ENCODE results near the gene TJAP1. TPM values are rescaled to one million over a fixed set of nuclear protein-coding genes. Genes with fewer than 3 reads are reported as not detected.

TJAP1 gene
- polyA plus RNA-seq, 2 of the 4 experiments (the other 2 are of a cell fraction): 13.1 to 15.7 TPM

GRCh38 chr6:43476746-43477145 is 624 bp upstream of the TJAP1 start:
- Histone ChIP-seq H3K9me3 (no peaks in the 10 kb centered on the region), H3K4me1 (peaks cover 20% of the 10 kb centered on the region; the same call in 2 of the 3 replicates), H3K27ac (peak overlapping the region; percentile 84 to 98), H3K4me3 (peak overlapping the region; percentile 83), H3K4me2 (peak overlapping the region; percentile 100)
- TF ChIP-seq FOSB (CRISPR knock-in tag; IDR thresholded peaks at IDR 0.05): no peak
- no peak for TF ChIP-seq HEYL (CRISPR knock-in tag; IDR thresholded peaks at IDR 0.05)
- no peak for TF ChIP-seq MAZ (IDR thresholded peaks at IDR 0.05; ENCODE audit: borderline replicate concordance, low read depth, low read length)
- TF ChIP-seq ZFP36 (IDR thresholded peaks at IDR 0.05; ENCODE audit: borderline replicate concordance, partially characterized antibody): no peak
- TF ChIP-seq HDAC2 (IDR thresholded peaks at IDR 0.05): no peak
- TF ChIP-seq EHF (CRISPR knock-in tag; IDR thresholded peaks at IDR 0.05): no peak
- TF ChIP-seq MAX (IDR thresholded peaks at IDR 0.05): no peak
- TF ChIP-seq SMC3 (IDR thresholded peaks at IDR 0.05): no peak
- TF ChIP-seq CHD4 (IDR thresholded peaks at IDR 0.05; ENCODE audit: borderline replicate concordance): no peak
- TF ChIP-seq EP300 (IDR thresholded peaks at IDR 0.05): no peak
- TF ChIP-seq RNF2 (IDR thresholded peaks at IDR 0.05; ENCODE audit: borderline replicate concordance, low read depth): no peak
- TF ChIP-seq HOXA7 (CRISPR knock-in tag; IDR thresholded peaks at IDR 0.05): no peak
- TF ChIP-seq CBX8 (IDR thresholded peaks at IDR 0.05): no peak
- TF ChIP-seq REST (IDR thresholded peaks at IDR 0.05): no peak
- no peak for TF ChIP-seq CHD2 (IDR thresholded peaks at IDR 0.05; ENCODE audit: low read length, partially characterized antibody)
- TF ChIP-seq NR3C1 (IDR thresholded peaks at IDR 0.05): no peak
- no peak for TF ChIP-seq E2F6 (IDR thresholded peaks at IDR 0.05; ENCODE audit: borderline replicate concordance, low read depth)
- TF ChIP-seq TP53 (CRISPR knock-in tag; IDR thresholded peaks at IDR 0.05): no peak
- ChIA-PET CTCF (interaction anchor here (1.7 kb wide), 1 partner anchor 29 kb away, joined by 3 read pairs; no protein-coding TSS in a partner anchor), POLR2A (interaction anchor here (0.7 to 1.2 kb wide), 4 partner anchors 10 to 528 kb away, joined by 3 to 5 read pairs (median 4); partner anchors contain the start of gene ABCC10)
- DNase-seq (ENCODE audit: low read depth in 1 of 2, low spot score in 1 of 2) (no peak), ATAC-seq (peak; percentile 45 to 69; a peak in 4 of 6 replicates), FAIRE-seq (no peak)
- 47% methylated on average over 2 of the region's 2 CpGs for WGBS (ENCODE audit: missing lambda C conversion rate)

- peak overlapping the region; percentile 100 for H3K4me2 ChIP-seq
- ATAC-seq: no peak
- ChIA-PET POLR2A (interaction anchor here (0.5 to 1.2 kb wide), 5 partner anchors 9 to 695 kb away, joined by 3 to 5 read pairs (median 3); partner anchors contain the start of genes ABCC10 and ZNF318), CTCF (interaction anchor here (0.6 to 1.7 kb wide), 3 partner anchors 16 to 28 kb away, joined by 3 to 4 read pairs (median 3); no protein-coding TSS in a partner anchor)
- peaks cover 22% of the 10 kb centered on the region; the same call in 2 of the 3 replicates for H3K4me1 ChIP-seq
- peak overlapping the region; percentile 83 for H3K4me3 ChIP-seq
- no peak for FAIRE-seq
- no peak for DNase-seq (ENCODE audit: low read depth in 1 of 2, low spot score in 1 of 2)
- no peaks in the 10 kb centered on the region for H3K9me3 ChIP-seq
- WGBS (ENCODE audit: missing lambda C conversion rate): 7% methylated on average over 3 of the region's 3 CpGs
- peak overlapping the region; percentile 84 to 98 for H3K27ac ChIP-seq
- TF ChIP-seq PBX3 (IDR thresholded peaks at IDR 0.05) (no peak), HOXB13 (CRISPR knock-in tag; IDR thresholded peaks at IDR 0.05; ENCODE audit: low read depth) (no peak), ATOH8 (CRISPR knock-in tag; IDR thresholded peaks at IDR 0.05; ENCODE audit: low read depth) (no peak), MAZ (IDR thresholded peaks at IDR 0.05; ENCODE audit: borderline replicate concordance, low read depth, low read length) (no peak), BCL3 (IDR thresholded peaks at IDR 0.05) (no peak), EP300 (IDR thresholded peaks at IDR 0.05) (no peak), GATA3 (IDR thresholded peaks at IDR 0.05; ENCODE audit: borderline replicate concordance) (no peak), E2F6 (IDR thresholded peaks at IDR 0.05; ENCODE audit: borderline replicate concordance, low read depth) (no peak), HOXB5 (CRISPR knock-in tag; IDR thresholded peaks at IDR 0.05) (no peak), PHF8 (IDR thresholded peaks at IDR 0.05; ENCODE audit: borderline replicate concordance, low read depth) (no peak), FOXS1 (CRISPR knock-in tag; IDR thresholded peaks at IDR 0.05) (no peak), EHF (CRISPR knock-in tag; IDR thresholded peaks at IDR 0.05) (no peak), CHD2 (IDR thresholded peaks at IDR 0.05; ENCODE audit: low read length, partially characterized antibody) (no peak), BHLHE40 (IDR thresholded peaks at IDR 0.05; ENCODE audit: low read depth, low read length) (no peak), RARB (CRISPR knock-in tag; IDR thresholded peaks at IDR 0.05) (no peak), CBX2 (IDR thresholded peaks at IDR 0.05; ENCODE audit: borderline replicate concordance, low read depth) (no peak), MAFK (IDR thresholded peaks at IDR 0.05; ENCODE audit: partially characterized antibody) (no peak)
Measured at GRCh38 chr6:43478008-43478372, 620 bp downstream of the TJAP1 start.

All from A549 (cell line).